ENCODE data around the gene SLC49A3. TPM values are rescaled to one million over a fixed set of nuclear protein-coding genes. Genes with fewer than 3 reads are reported as not detected.

SLC49A3 gene
- total RNA-seq, 1 experiment from 2014 or later: 5.5 TPM

GRCh38 chr4:734951-735350 lies 46.0 kb upstream of the SLC49A3 start:
- Histone ChIP-seq H3K79me2 (ENCODE audit: insufficient read depth, low read length) (no peaks in the 10 kb centered on the region), H3K27ac (ENCODE audit: low read depth, low read length) (no peak overlapping the region), H4K20me1 (ENCODE audit: insufficient read depth) (no peaks in the 10 kb centered on the region), H3K9ac (ENCODE audit: low read length) (no peak overlapping the region), H3K4me1 (ENCODE audit: control insufficient read depth in 1 of 2, insufficient read depth in 2 of 2, low read length in 2 of 2) (no peaks in the 10 kb centered on the region), H3K9me2 (ENCODE audit: insufficient read depth) (no peaks in the 10 kb centered on the region), H3K9me3 (ENCODE audit: control insufficient read depth in 1 of 2, insufficient read depth in 1 of 2, low read depth in 1 of 2, low read length in 2 of 2) (no peaks in the 10 kb centered on the region), H2AFZ (ENCODE audit: low read depth, low read length, poor library complexity, severe bottlenecking) (no peak overlapping the region), H3K36me3 (ENCODE audit: control insufficient read depth in 1 of 2, insufficient read depth in 2 of 2, low read length in 2 of 2) (peaks cover 16 to 35% of the 10 kb centered on the region in 2 experiments), H3K4me3 (replicated peaks in 1 of 2; ENCODE audit: low read depth in 1 of 2, low read length in 2 of 2) (no peak overlapping the region), H3K4me2 (ENCODE audit: low read length) (no peak overlapping the region), H3K27me3 (ENCODE audit: insufficient read depth, low read length) (no peaks in the 10 kb centered on the region)
- POLR2A ChIA-PET: no interaction called here
- TF ChIP-seq ATF3 (IDR thresholded peaks at IDR 0.05) (no peak), EGR1 (IDR thresholded peaks at IDR 0.05; ENCODE audit: low read depth) (no peak), ELF1 (IDR thresholded peaks at IDR 0.05; ENCODE audit: borderline replicate concordance, low read depth) (no peak), FOSL1 (IDR thresholded peaks at IDR 0.05; ENCODE audit: low read depth) (no peak), CEBPB (IDR thresholded peaks at IDR 0.05; ENCODE audit: low read depth) (no peak)
- TF ChIP-seq, protein P1, sequence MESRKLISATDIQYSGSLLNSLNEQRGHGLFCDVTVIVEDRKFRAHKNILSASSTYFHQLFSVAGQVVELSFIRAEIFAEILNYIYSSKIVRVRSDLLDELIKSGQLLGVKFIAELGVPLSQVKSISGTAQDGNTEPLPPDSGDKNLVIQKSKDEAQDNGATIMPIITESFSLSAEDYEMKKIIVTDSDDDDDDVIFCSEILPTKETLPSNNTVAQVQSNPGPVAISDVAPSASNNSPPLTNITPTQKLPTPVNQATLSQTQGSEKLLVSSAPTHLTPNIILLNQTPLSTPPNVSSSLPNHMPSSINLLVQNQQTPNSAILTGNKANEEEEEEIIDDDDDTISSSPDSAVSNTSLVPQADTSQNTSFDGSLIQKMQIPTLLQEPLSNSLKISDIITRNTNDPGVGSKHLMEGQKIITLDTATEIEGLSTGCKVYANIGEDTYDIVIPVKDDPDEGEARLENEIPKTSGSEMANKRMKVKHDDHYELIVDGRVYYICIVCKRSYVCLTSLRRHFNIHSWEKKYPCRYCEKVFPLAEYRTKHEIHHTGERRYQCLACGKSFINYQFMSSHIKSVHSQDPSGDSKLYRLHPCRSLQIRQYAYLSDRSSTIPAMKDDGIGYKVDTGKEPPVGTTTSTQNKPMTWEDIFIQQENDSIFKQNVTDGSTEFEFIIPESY (IDR thresholded peaks at IDR 0.05; ENCODE audit: extremely low read depth, insufficient replicate concordance, low read length): no peak
- BruUV-seq (replicated peaks): no TSS peak
- CTCF ChIA-PET: no interaction called here
- RAD21 ChIA-PET (ENCODE audit: low non-redundant PET in 1 of 2, low total read pairs in 2 of 2, uncharacterized antibody in 2 of 2, unreplicated experiment in 2 of 2): no interaction called here
- intact Hi-C loops (cut with micrococcal nuclease): no loop called here
- DNase-seq (ENCODE audit: low read depth, low spot score): no peak
- no peak for ATAC-seq

GRCh38 chr4:734075-734474 lies 45.1 kb upstream of the SLC49A3 start:
- H3K9me3 ChIP-seq (ENCODE audit: control insufficient read depth in 1 of 2, insufficient read depth in 1 of 2, low read depth in 1 of 2, low read length in 2 of 2): no peaks in the 10 kb centered on the region
- intact Hi-C loops (cut with micrococcal nuclease): no loop called here
- no peak for ATAC-seq
- CTCF ChIA-PET: no interaction called here
- no peak for TF ChIP-seq JUND (IDR thresholded peaks at IDR 0.05)
- no peak for TF ChIP-seq ATF3 (IDR thresholded peaks at IDR 0.05)
- TF ChIP-seq ELF1 (IDR thresholded peaks at IDR 0.05; ENCODE audit: borderline replicate concordance, low read depth): no peak
- no peak for TF ChIP-seq CBX3 (IDR thresholded peaks at IDR 0.05; ENCODE audit: low read depth)
- TF ChIP-seq EZH2 (IDR thresholded peaks at IDR 0.05): no peak
- no peak for TF ChIP-seq ZFX (IDR thresholded peaks at IDR 0.05)
- DNase-seq (ENCODE audit: low read depth, low spot score): no peak
- H3K27me3 ChIP-seq (ENCODE audit: insufficient read depth, low read length): no peaks in the 10 kb centered on the region
- no peak overlapping the region for H2AFZ ChIP-seq (ENCODE audit: low read depth, low read length, poor library complexity, severe bottlenecking)
- RAD21 ChIA-PET (ENCODE audit: low non-redundant PET in 1 of 2, low total read pairs in 2 of 2, uncharacterized antibody in 2 of 2, unreplicated experiment in 2 of 2): no interaction called here
- peaks cover 16 to 35% of the 10 kb centered on the region in 2 experiments for H3K36me3 ChIP-seq (ENCODE audit: control insufficient read depth in 1 of 2, insufficient read depth in 2 of 2, low read length in 2 of 2)
- peaks cover 4% of the 10 kb centered on the region; the same call in 1 of the 2 replicates for H3K79me2 ChIP-seq (ENCODE audit: insufficient read depth, low read length)
- H3K4me2 ChIP-seq (ENCODE audit: low read length): no peak overlapping the region
- no peaks in the 10 kb centered on the region for H3K4me1 ChIP-seq (ENCODE audit: control insufficient read depth in 1 of 2, insufficient read depth in 2 of 2, low read length in 2 of 2)
- POLR2A ChIA-PET: no interaction called here
- no peak overlapping the region for H3K9ac ChIP-seq (ENCODE audit: low read length)
- no peaks in the 10 kb centered on the region for H4K20me1 ChIP-seq (ENCODE audit: insufficient read depth)
- H3K9me2 ChIP-seq (ENCODE audit: insufficient read depth): no peaks in the 10 kb centered on the region
- H3K4me3 ChIP-seq (replicated peaks in 1 of 2; ENCODE audit: low read depth in 1 of 2, low read length in 2 of 2): no peak overlapping the region
- BruUV-seq (replicated peaks): TSS peak; percentile 41
- H3K27ac ChIP-seq (ENCODE audit: low read depth, low read length): no peak overlapping the region

Measured in HCT116 (cell line).